Measurements from ENCODE around the gene TOGARAM2.

DNA sequence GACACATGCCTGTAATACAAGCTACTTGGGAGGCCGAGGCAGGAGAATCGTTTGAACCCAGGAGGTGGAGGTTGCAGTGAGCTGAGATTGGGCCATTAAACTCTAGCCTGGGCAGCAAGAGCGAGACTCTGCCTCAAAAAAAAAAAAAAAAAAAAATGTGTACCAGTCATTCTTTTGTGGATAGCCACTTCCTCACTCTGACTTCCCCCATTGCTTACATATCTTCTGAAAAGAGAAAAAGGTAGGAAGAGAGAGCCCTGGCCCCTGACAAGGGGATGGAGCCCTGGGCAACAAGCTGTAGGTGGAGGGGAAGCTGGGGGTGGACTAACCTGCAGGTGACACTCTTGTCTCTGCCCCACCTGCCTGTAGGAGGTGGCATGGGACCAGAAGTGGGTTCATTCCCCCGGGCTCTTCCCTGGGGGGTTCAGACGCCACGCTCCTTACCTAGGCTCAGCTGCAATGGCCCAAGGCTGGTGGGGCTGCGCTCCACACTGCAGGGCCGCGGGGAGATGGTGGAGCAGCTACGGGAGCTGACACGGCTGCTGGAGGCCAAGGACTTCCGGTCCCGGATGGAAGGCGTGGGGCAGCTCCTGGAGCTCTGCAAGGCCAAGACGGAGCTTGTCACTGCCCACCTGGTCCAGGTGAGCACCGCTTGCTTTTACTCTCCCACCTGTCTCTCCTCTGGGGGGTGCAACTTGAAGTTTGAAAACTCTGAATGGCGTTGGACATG, 54.1 kb downstream of the TOGARAM2 start:
- TF ChIP-seq, protein P1, sequence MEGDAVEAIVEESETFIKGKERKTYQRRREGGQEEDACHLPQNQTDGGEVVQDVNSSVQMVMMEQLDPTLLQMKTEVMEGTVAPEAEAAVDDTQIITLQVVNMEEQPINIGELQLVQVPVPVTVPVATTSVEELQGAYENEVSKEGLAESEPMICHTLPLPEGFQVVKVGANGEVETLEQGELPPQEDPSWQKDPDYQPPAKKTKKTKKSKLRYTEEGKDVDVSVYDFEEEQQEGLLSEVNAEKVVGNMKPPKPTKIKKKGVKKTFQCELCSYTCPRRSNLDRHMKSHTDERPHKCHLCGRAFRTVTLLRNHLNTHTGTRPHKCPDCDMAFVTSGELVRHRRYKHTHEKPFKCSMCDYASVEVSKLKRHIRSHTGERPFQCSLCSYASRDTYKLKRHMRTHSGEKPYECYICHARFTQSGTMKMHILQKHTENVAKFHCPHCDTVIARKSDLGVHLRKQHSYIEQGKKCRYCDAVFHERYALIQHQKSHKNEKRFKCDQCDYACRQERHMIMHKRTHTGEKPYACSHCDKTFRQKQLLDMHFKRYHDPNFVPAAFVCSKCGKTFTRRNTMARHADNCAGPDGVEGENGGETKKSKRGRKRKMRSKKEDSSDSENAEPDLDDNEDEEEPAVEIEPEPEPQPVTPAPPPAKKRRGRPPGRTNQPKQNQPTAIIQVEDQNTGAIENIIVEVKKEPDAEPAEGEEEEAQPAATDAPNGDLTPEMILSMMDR (IDR thresholded peaks at IDR 0.05) = no peak
- no peak for TF ChIP-seq ZFX (IDR thresholded peaks at IDR 0.05; ENCODE audit: borderline replicate concordance)

Data from 22Rv1 (cell line).